Panc1 (cell line): ENCODE data around the gene LGR4. TPM values are rescaled to one million over a fixed set of nuclear protein-coding genes. Genes with fewer than 3 reads are reported as not detected.

Source experiments
- ATAC-seq: fragments of 200-7000 bp; cut with Tn5 transposase; 2 replicates; pipeline ENCODE4 v1.9.1; 2020; ENCODE audit warnings: mild to moderate bottlenecking, moderate library complexity
- BruUV-seq: library from RNA; stranded (reverse); fragments of 400-500 nt; replicated peaks from 2 replicates; lab custom pipeline; 2021; lab: Mats Ljungman, UMichigan
- CTCF ChIA-PET: fragments of 300-600 bp; sonication (Branson Sonifier 250); formaldehyde crosslinking; loops from one replicate; lab custom pipeline; 2022; ENCODE audit warnings: antibody characterized with exemption; lab: Charles Lee
- POLR2A ChIA-PET: fragments of 300-600 bp; sonication (Branson Sonifier 250); formaldehyde crosslinking; loops from one replicate; lab custom pipeline; 2022; ENCODE audit warnings: antibody characterized with exemption; lab: Charles Lee
- DNase-seq: peaks from one replicate; pipeline ENCODE4 v3.0.0-alpha.2; 2010; ENCODE audit warnings: low read depth, low spot score
- H3K27ac ChIP-seq: 2 replicates; pipeline ENCODE4 v1.5.1; 2011; ENCODE audit warnings: mild to moderate bottlenecking, low read length, inconsistent platforms
- H3K27me3 ChIP-seq: fragments of 200-500 bp; sonication (Bioruptor generic); 2 replicates; pipeline ENCODE4 v1.6.0; 2014; ENCODE audit warnings: low read length, inconsistent platforms; ENCODE audit not compliant: control insufficient read depth, insufficient read depth
- H3K36me3 ChIP-seq: fragments of 200-500 bp; sonication (Bioruptor generic); 2 replicates; pipeline ENCODE4 v1.5.1; 2014; ENCODE audit warnings: inconsistent platforms, mild to moderate bottlenecking, low read length, moderate library complexity; ENCODE audit not compliant: control insufficient read depth, insufficient read depth
- H3K4me1 ChIP-seq: 2 replicates; pipeline ENCODE4 v1.5.1; 2011; ENCODE audit warnings: inconsistent platforms, mild to moderate bottlenecking, low read length, moderate library complexity; ENCODE audit not compliant: control insufficient read depth, insufficient read depth
- H3K4me3 ChIP-seq, 2 experiments: 2 replicates each; pipeline ENCODE4 v1.5.1; 2011 to 2012; ENCODE audit warnings: low read depth in 2 of 2, low read length in 2 of 2, mild to moderate bottlenecking in 2 of 2, inconsistent platforms in 1 of 2, moderate library complexity in 1 of 2
- H3K9me3 ChIP-seq: fragments of 200-500 bp; sonication (Bioruptor generic); 2 replicates; pipeline ENCODE4 v1.5.1; 2014; ENCODE audit warnings: low read depth, mild to moderate bottlenecking, inconsistent platforms, low read length, moderate library complexity; ENCODE audit not compliant: control insufficient read depth, insufficient read depth
- POLR2AphosphoS5 ChIP-seq: IDR thresholded peaks from 2 replicates; pipeline ENCODE4 v1.6.1; 2012; ENCODE audit warnings: mild to moderate bottlenecking, low read depth, low read length, moderate library complexity
- SIN3A ChIP-seq: IDR thresholded peaks from 2 replicates; pipeline ENCODE4 v1.6.1; 2012; ENCODE audit warnings: low read depth, mild to moderate bottlenecking, low read length, moderate library complexity, borderline replicate concordance; ENCODE audit not compliant: insufficient read depth
- TCF7L2 ChIP-seq: IDR thresholded peaks from 2 replicates; pipeline ENCODE4 v1.6.1; 2011; ENCODE audit warnings: mild to moderate bottlenecking, low read depth, low read length, inconsistent platforms
- in situ Hi-C: cut with HindIII; loops from 2 replicates; pipeline ENCODE4 v1.10.0; 2016; ENCODE audit warnings: low sequenced_read_pairs, low pct_unique_long_range_greater_than_20kb
- intact Hi-C: fragments of 100-400 bp; cut with micrococcal nuclease; formaldehyde crosslinking; loops from one replicate; pipeline ENCODE4 v1.10.0; 2022; ENCODE audit not compliant: unreplicated experiment
- total RNA-seq: library from RNA; stranded (reverse); gene quantifications from one replicate; pipeline ENCODE4 v1.2.1, GENCODE V29; 2021; ENCODE audit not compliant: unreplicated experiment
- TF ChIP-seq, protein P1 (sequence below), 2 experiments: IDR thresholded peaks; 2 replicates each; pipeline ENCODE4 v1.6.1; 2011 to 2012; ENCODE audit warnings: low read depth in 2 of 2, control low read depth in 1 of 2, low read length in 1 of 2, mild to moderate bottlenecking in 1 of 2, moderate library complexity in 1 of 2; ENCODE audit not compliant: insufficient read depth in 1 of 2
- TF ChIP-seq, protein P2 (sequence below): fragments of 450-650 bp; IDR thresholded peaks from 2 replicates; pipeline ENCODE4 v1.5.1; 2017; ENCODE audit warnings: mild to moderate bottlenecking

LGR4 gene
- total RNA-seq, 1 experiment from 2014 or later: 61.8 TPM

DNA sequence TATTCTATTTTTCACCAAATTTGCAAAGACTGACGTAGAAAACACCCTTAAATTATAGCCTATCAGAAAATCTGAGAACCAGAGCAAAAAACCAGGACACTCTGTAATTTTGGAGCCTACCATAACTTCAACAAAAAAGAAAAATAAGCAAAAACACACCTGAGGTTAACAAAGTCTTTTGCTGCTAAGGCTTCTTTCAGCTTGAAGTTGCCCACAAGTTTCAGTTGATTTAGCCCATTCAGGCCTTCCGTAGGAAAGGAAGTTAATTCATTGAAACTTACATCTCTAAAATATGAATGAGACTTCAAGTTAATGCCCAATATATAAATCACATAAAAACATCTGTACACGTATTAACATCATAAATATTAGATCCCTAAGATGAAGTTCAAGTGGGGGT is 99.2 kb downstream of the LGR4 start:
- no peak for ATAC-seq

DNA sequence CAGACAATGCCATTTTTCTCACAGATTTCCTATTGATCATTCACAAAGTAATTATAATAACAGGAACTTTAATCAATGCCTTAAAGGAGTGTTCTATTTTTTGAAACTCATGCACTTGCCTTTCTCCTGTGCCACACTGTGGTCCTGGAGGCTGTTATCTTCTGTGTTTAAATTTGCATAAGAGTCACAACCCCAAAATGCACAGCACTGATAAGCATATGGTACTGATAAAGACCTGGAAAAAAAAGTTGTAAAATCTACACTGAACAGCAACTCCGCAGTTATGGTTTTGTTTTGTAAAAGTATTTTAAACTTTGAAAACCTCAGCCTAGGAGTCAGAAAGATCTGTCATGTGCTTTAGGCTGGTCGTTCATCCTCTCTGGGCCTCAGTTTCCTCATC is 100.4 kb downstream of the LGR4 start:
- ATAC-seq (no peak), DNase-seq (no peak)
- H3K4me1 ChIP-seq: peaks cover 10% of the 10 kb centered on the region
- in situ Hi-C loops (no loop called here), intact Hi-C loops (no loop called here)
- no peaks in the 10 kb centered on the region for H3K27me3 ChIP-seq
- no TSS peak for BruUV-seq
- H3K9me3 ChIP-seq: no peaks in the 10 kb centered on the region
- ChIA-PET POLR2A (no interaction called here), CTCF (no interaction called here)
- H3K27ac ChIP-seq: no peak overlapping the region
- peaks cover 12% of the 10 kb centered on the region for H3K36me3 ChIP-seq
- TF ChIP-seq TCF7L2 (no peak), POLR2AphosphoS5 (no peak), SIN3A (no peak)
- TF ChIP-seq, protein P1, sequence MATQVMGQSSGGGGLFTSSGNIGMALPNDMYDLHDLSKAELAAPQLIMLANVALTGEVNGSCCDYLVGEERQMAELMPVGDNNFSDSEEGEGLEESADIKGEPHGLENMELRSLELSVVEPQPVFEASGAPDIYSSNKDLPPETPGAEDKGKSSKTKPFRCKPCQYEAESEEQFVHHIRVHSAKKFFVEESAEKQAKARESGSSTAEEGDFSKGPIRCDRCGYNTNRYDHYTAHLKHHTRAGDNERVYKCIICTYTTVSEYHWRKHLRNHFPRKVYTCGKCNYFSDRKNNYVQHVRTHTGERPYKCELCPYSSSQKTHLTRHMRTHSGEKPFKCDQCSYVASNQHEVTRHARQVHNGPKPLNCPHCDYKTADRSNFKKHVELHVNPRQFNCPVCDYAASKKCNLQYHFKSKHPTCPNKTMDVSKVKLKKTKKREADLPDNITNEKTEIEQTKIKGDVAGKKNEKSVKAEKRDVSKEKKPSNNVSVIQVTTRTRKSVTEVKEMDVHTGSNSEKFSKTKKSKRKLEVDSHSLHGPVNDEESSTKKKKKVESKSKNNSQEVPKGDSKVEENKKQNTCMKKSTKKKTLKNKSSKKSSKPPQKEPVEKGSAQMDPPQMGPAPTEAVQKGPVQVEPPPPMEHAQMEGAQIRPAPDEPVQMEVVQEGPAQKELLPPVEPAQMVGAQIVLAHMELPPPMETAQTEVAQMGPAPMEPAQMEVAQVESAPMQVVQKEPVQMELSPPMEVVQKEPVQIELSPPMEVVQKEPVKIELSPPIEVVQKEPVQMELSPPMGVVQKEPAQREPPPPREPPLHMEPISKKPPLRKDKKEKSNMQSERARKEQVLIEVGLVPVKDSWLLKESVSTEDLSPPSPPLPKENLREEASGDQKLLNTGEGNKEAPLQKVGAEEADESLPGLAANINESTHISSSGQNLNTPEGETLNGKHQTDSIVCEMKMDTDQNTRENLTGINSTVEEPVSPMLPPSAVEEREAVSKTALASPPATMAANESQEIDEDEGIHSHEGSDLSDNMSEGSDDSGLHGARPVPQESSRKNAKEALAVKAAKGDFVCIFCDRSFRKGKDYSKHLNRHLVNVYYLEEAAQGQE (IDR thresholded peaks at IDR 0.05; ENCODE audit: insufficient read depth in 1 of 2, low read depth in 2 of 2, low read length in 1 of 2): no peak
- TF ChIP-seq, protein P2, sequence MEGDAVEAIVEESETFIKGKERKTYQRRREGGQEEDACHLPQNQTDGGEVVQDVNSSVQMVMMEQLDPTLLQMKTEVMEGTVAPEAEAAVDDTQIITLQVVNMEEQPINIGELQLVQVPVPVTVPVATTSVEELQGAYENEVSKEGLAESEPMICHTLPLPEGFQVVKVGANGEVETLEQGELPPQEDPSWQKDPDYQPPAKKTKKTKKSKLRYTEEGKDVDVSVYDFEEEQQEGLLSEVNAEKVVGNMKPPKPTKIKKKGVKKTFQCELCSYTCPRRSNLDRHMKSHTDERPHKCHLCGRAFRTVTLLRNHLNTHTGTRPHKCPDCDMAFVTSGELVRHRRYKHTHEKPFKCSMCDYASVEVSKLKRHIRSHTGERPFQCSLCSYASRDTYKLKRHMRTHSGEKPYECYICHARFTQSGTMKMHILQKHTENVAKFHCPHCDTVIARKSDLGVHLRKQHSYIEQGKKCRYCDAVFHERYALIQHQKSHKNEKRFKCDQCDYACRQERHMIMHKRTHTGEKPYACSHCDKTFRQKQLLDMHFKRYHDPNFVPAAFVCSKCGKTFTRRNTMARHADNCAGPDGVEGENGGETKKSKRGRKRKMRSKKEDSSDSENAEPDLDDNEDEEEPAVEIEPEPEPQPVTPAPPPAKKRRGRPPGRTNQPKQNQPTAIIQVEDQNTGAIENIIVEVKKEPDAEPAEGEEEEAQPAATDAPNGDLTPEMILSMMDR: no peak
- H3K4me3 ChIP-seq: no peak overlapping the region

More for the DNA sequence above, 99.2 kb downstream of the LGR4 start:
- POLR2A ChIA-PET: interaction anchor here (0.6 kb wide), 1 partner anchor 32 kb away, joined by 3 read pairs; no protein-coding TSS in a partner anchor
- intact Hi-C loops: no loop called here
- peaks cover 10% of the 10 kb centered on the region for H3K36me3 ChIP-seq
- DNase-seq: no peak
- no peak overlapping the region for H3K27ac ChIP-seq
- BruUV-seq: TSS peak; percentile 4
- no peak overlapping the region for H3K4me3 ChIP-seq
- no peaks in the 10 kb centered on the region for H3K27me3 ChIP-seq
- peaks cover 6% of the 10 kb centered on the region for H3K4me1 ChIP-seq
- in situ Hi-C loops: no loop called here
- no peaks in the 10 kb centered on the region for H3K9me3 ChIP-seq
- CTCF ChIA-PET: no interaction called here
- TF ChIP-seq, protein P1 (IDR thresholded peaks at IDR 0.05; ENCODE audit: insufficient read depth in 1 of 2, low read depth in 2 of 2, low read length in 1 of 2): no peak
- TF ChIP-seq, protein P2: no peak
- TF ChIP-seq POLR2AphosphoS5 (no peak), SIN3A (no peak), TCF7L2 (no peak)
